Stimulated activated CD4-positive, alpha-beta T cell treated with anti-CD3 and anti-CD28 coated beads, Interleukin-4, amount 100 ng/mL, for 4 hours (primary cell): ENCODE results near the gene ERCC4.
A peak's percentile ranks its signal among the peaks of the same experiment; 100 is the strongest.
"Not testable (repeated sequence)": the region's sequence is repeated elsewhere in the genome, so short reads cannot be mapped to it uniquely, and the experiment has no call there.

Experiments
- DNase-seq, 2 experiments: peaks; one replicate each; pipeline ENCODE4 v3.0.0-alpha.2; 2020

Gene ERCC4

GRCh38 chr16:13919683-13920509, at the start of gene ERCC4:
Gene ERCC4, plus strand, starts transcription at chr16:13920154. Its CDS starts 12 bp downstream, at chr16:13920166.
- peak; percentile 99 for DNase-seq

DNA sequence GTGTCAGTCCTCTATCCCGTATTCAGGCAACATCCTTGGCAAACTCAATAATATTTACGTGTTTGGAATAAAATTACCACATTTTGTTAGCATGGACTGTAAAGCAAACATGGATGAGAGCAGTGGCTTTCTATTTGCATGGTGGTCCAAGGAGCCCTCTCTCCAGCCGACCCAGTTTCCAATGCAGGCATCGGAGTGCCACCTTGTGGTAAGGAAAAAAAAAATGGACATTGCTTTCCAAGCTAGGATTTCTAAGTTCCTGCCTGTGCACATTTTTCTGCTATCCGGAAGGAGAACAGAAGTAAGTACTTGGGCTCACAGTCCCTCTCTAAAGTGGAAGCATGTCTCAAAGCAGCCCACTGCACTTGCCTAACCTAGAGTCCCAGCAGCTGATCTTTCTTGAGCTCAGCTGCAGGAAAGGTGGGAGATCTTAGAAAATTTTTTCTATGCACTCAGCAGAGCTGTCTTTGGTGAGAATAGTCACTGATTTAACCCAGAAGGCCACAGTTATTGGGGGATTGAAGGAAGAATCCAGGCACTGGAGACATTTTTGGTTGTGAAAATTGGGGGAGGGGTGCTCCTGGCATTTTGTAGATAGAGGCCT, 46.0 kb upstream of the ERCC4 start:
- no peak for DNase-seq

DNA sequence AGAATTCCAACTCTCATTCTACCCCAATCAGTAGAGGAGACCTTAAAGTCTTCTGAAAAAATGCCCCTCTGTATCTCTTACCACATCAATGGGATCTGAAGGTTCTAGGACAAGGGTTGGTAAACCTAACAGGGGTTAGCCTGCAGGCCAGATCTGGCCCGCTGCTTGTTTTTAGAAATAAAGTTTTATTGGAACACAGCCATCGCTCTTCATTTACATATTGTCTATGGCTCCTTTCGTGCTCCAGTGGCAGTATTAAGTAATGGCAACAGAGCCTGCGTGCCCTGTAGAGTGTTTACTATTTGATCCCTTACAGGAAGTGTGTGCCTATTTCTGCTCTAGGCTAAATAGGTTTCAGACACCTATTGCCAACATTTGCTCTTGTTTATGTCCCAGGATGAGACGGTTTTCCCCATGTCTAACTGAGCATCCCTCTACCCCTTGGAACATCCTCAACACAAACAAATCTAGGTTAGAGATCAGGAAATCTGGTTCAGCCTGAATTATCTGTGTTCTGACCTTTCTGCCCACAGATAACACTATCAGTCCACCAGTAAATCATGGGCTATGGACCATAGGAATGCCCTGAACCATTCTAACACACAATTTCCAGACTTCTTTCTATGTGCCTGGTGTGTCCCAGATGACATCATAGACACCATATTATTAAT, 44.2 kb upstream of the ERCC4 start:
- no peak for DNase-seq

DNA sequence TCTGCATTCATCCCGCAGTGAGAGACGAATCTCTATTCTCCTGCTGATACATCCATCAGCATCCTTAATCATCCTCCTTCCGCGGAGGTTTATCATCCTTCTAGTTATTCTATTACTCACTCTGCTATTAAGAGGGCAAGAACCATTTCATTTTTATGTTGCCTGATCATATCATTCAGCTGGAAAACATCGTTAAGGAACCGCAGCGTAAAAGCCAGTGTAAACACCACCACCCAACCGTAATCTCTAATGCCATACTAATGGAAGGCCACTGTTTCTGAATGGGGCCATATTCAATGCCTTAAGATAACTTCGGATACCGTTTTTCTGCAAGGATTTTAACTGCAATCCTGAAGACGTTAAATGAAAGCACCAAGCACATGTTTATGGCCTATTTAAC, 36.7 kb upstream of the ERCC4 start:
- no peak for DNase-seq

DNA sequence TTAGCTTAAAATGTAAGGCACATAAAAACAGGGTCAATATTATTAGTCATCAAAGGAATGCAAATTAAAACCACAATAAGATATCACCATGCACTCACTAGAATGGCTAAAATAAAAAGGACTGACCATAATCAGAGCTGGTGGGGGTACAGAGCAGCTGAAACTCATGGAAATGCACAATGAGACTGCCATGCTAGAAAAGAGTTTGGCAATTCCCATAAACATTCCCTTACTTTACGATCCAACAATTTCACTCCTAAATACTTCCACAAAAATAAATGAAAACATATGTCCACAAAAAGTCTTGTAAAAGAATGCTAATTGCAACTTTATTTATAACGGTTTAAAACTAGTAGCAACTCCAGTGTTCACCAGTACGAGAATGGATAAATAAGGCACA, 36.1 kb upstream of the ERCC4 start:
- DNase-seq = no peak

GRCh38 chr16:13885700-13886099, 34.3 kb upstream of the ERCC4 start:
- DNase-seq = no peak

DNA sequence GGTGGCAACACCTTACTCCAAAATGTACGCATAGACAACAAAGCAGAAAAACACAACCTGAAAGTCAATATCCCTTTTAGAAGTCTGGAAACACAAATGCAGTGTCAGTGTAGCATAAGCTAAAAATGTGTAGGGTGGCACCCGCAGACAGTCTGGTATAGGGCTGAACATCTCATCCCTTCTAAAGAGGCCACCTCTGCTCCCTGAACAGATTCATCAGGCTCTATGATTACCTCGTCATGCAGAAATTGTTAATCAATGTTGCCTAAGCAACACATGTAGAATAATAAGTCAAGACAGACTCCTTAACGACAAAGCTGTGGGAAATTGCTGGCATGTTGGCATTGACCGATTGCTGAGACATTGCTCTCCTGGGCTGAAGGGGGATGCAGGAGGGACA, 33.3 kb upstream of the ERCC4 start:
- DNase-seq = no peak

DNA sequence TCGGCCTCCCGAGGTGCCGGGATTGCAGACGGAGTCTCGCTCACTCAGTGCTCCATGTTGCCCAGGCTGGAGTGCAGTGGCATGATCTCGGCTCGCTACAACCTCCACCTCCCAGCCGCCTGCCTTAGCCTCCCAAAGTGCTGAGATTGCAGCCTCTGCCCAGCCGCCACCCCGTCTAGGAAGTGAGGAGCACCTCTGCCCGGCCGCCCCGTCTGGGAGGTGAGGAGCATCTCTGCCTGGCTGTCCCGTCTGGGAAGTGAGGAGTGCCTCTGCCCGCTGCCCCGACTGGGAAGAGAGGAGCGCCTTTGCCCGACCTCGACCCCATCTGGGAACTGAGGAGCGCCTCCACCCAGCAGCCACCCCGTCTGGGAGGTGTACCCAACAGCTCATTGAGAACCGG, 30.6 kb upstream of the ERCC4 start:
- not testable (repeated sequence) for DNase-seq

GRCh38 chr16:13892301-13892700, 27.7 kb upstream of the ERCC4 start:
- no peak for DNase-seq

GRCh38 chr16:13895516-13895915, 24.4 kb upstream of the ERCC4 start:
- DNase-seq = no peak

DNA sequence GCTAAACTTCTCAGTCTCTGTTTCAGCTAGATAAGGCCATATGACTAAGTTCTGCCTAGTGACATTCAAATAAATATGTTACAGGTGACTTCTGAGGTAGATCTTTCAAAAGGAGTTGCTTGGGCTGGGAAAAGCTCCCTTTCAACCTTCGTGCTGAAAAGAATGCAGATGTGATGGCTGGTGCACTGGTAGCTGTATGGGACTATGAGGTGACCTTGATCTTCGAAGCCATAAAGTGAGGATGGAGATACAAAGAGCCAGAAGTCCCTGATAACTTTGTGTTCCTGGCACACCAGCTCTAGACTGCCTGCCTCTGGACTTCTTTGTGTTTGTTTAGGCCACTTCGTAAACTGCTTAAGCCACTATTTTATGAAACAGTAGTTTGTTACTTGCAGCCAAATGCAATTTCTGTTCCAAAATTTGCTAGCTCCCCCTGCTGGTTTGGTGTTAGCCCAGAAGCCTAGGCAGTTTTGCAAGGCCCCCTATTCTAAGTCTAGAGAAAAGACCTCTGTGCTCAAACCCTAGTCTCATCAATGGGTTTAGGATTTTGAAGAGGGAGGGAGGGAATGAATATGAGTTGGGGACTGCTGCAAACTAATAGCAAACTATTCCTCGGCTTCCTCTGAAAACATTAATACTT, 23.3 kb upstream of the ERCC4 start:
- no peak for DNase-seq

DNA sequence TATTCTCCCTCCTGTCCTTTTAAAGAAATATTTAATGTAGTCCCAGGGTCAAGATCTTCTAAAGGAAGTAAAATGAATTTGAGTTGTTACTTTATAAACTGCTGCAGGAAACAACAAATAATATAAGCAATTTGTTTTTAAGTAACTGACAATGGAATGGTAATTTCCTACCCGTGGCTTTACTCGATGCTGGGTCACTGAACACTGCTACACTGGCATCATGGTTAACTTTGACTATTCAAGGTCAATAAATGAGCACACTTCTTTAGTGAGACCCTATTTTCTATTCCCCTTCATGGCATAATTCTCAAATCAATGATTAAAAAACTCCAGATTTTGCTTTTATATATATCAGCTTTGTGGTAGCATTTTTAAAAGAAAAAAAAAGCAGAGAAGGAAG, 22.1 kb upstream of the ERCC4 start:
- DNase-seq = no peak

DNA sequence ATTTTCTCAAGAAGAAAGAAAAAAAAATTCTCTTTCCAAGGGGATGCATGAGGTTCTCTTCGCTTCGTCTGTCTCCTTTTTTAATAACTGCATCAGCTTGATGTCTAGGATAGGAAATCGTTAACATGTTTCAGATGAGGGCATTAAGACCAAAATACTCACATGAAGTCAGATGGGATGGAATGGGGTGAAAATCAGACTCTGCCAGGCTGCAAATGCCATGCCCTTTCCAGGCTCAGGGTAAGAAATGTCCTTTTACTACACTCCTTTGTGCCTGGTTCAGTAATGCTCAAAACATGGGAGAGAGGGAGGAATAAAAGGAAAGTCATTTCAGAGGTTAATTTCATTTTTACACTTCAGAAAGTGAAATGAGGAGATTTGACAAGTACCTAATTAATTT, 21.7 kb upstream of the ERCC4 start:
- DNase-seq = no peak

DNA sequence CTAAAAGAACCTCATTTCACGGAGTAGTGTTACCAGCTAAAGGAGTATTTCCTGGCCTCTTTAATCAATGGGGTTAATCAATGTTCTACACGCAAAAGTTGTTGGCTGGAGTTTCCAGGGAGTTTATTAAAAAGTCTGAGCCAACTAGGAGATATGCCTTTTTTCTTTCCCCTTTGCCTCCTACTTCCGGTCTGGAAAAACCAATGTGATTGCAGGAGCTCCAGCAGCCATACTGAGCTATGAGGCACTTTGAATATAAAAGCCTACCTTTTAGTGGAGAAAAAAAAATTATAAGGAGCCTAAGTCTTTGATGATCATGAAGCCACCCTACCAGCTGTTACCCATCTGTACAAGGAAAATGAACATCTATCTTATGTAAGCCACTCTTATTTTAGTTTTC, 17.9 kb upstream of the ERCC4 start:
- no peak for DNase-seq

- no peak for DNase-seq
These were observed 17.3 kb upstream of the ERCC4 start for GRCh38 chr16:13902677-13903076.

- DNase-seq = no peak
These were observed 15.7 kb upstream of the ERCC4 start for GRCh38 chr16:13904179-13904691.

- not testable (repeated sequence) for DNase-seq
These were observed 15.1 kb upstream of the ERCC4 start for GRCh38 chr16:13904822-13905221.

DNA sequence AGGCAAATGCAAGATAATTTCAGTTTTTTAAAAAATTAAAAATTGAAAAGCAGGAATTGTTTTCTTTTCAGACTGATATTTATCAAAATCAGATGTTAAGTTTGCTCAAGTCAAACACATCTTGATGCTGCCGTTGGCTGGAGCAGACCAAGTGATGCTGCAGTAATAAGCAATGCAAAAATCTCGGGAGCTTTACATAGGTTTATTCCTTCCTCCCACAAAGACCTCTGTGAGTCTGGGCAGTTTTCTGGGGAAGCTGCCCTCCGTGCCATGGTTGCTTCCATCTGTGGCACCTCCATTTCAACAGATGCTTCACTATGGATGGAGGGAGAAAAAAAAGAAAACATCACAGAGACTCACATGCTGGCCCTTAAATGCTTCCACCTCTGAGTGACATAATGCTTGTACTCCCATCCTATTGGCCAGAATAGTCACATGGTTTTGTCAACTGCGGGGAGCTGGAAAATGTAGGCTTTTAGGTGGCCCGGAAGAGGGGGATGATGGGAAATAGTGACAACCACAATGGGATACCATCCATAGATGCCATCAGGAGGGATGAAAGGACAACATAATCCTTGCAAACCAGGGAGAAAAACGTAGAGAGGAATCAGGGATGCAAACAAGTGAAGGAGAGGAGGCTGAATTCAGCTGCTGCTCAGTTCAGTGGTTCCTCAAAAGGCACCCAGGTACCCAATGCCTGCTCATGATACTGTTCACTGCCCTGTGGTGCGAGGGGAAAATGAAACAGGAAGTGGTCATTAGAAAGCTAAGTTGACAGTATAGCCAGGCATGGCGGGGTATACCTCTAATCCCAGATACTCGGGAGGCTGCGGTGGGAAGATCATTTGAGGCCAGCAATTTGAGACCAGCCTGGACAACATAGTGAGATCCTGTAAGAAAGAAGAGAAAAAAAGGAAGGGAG, 13.5 kb upstream of the ERCC4 start:
- DNase-seq = no peak

- DNase-seq = no peak
These were observed 12.5 kb upstream of the ERCC4 start for GRCh38 chr16:13907431-13907830.

- no peak for DNase-seq
These were observed 10.9 kb upstream of the ERCC4 start for GRCh38 chr16:13909069-13909468.

DNA sequence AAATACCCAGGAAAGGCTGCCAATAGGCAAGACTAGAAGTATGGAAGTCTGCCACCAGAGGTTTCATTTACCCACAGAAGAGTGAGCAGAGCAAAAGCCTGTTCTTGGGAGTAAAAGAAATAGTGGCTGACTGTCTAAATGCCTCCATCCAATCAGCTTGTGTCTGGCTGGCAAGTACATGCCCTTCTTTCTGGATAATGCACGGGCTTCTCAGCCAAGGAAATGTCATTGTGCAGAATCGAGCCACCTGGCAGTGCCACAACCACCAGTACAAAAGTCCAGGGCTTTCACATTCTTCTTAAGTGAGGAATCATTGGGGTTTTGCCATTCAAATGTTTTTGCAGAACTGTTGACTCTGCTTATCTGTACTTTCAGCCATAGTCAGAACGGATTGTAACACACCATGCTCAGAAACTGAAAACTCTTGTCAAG, 10.1 kb upstream of the ERCC4 start:
- no peak for DNase-seq

GRCh38 chr16:13911306-13911705, 8.6 kb upstream of the ERCC4 start:
- DNase-seq = no peak
